Effector memory CD4-positive, alpha-beta T cell (primary cell): ENCODE measurements around the gene URI1.

Experiments
- DNase-seq, 3 donors: peaks; one replicate each; pipeline ENCODE4 v3.0.0-alpha.2; 2020
- H3K27ac ChIP-seq: 2 replicates; pipeline ENCODE4 v1.7.0; 2013; ENCODE audit warnings: mild to moderate bottlenecking, low read length, moderate library complexity; ENCODE audit not compliant: insufficient read depth, poor library complexity, severe bottlenecking
- H3K27me3 ChIP-seq: replicated peaks from 2 replicates; pipeline ENCODE4 v1.7.0; 2013; ENCODE audit warnings: mild to moderate bottlenecking, low read length; ENCODE audit not compliant: insufficient read depth, control insufficient read depth, poor library complexity, severe bottlenecking
- H3K36me3 ChIP-seq: 2 replicates; pipeline ENCODE4 v1.7.0; 2013; ENCODE audit warnings: mild to moderate bottlenecking, low read length, moderate library complexity; ENCODE audit not compliant: control insufficient read depth, insufficient read depth
- H3K4me1 ChIP-seq: 2 replicates; pipeline ENCODE4 v1.7.0; 2013; ENCODE audit warnings: low read length, mild to moderate bottlenecking; ENCODE audit not compliant: control insufficient read depth, insufficient read depth, poor library complexity, severe bottlenecking
- H3K4me3 ChIP-seq: 2 replicates; pipeline ENCODE4 v1.7.0; 2013; ENCODE audit warnings: low read length, low read depth, mild to moderate bottlenecking; ENCODE audit not compliant: insufficient read depth, poor library complexity, severe bottlenecking
- H3K9me3 ChIP-seq: 2 replicates; pipeline ENCODE4 v1.7.0; 2013; ENCODE audit warnings: mild to moderate bottlenecking, low read length, moderate library complexity; ENCODE audit not compliant: control insufficient read depth

Gene URI1

DNA sequence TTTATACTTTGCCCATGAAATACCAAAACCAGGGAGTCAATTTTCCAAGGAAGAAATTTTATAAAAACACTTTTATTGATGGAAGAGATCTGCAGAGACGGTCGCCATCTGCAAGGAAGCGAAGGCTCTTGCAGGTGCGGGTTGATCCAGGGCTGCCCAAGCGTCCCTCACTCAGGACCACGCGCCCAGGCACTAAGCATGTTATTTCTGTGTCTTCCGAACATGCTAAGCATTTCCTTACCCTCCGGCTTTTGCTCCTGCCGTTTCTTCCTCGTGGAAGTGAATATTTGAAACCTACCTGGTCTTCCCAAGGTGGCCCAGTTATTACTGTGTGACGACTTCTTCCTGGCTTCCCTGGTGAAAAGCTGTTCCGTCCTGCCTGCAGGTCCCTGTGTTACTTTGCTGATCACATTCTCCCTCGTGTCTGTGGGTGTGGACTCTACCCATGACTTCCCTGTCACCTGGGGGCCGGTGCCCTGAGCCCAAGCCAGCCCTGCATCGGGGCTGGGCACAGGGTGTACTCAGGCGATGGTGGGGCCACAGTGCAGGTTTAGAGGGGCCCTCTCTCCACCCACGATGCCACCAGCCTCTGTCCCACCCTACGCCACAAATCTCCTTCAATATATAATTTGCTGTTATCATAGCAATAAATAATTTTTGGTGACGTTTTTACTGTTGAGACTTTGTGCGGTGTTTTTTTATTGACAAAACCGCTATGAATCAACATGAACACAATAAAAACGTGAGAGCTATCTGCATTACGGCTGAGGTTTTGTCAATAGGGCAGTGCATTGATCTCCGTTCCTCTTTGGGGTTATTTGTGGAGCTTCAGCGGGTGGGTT is 119.4 kb downstream of the URI1 start:
- Histone ChIP-seq H3K27ac (no peak overlapping the region), H3K36me3 (no peaks in the 10 kb centered on the region), H3K27me3 (peaks cover 3% of the 10 kb centered on the region), H3K4me3 (no peak overlapping the region), H3K9me3 (no peaks in the 10 kb centered on the region), H3K4me1 (no peaks in the 10 kb centered on the region)
- no peak for DNase-seq

- Histone ChIP-seq H3K27ac (no peak overlapping the region), H3K4me3 (no peak overlapping the region), H3K9me3 (no peaks in the 10 kb centered on the region), H3K36me3 (no peaks in the 10 kb centered on the region), H3K27me3 (peaks cover 3% of the 10 kb centered on the region), H3K4me1 (no peaks in the 10 kb centered on the region)
- no peak for DNase-seq
Measured at GRCh38 chr19:30062065-30062906, 120.2 kb downstream of the URI1 start.

DNA sequence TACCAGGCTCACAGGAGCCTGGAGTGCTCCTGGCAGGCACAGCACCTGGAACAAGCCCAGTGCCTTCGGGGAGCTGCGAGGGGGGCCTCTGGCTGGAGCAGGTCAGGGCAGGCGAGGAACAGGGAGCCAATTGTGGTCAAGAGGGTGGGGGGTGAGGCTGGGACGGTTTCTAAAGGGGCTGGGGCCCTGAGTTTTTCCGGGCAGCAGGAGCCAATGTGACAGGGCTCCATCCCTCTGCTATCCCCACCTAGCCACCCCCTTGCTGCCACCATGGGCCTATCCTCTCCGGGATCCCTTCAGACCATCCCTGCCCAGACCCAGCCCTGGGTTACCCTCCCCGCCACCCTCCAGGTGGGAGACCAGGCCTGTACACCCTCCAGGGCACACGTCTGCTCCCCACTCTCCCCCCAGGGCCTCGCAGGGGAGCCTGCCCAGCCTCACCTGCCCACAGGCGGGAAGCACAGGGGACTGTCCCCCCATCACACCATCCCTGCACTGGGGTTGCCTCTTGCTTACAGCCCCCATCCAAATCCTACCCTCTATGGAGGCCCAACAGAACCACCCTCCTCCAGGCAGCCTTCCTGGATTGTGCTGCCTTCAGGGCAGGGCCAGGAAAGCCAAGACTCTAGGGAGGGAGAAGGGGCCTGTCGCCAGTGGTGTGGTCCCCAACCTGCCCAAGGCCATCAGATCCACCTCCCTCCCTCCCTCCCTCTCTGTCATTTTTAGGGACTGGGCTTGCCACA is 121.0 kb downstream of the URI1 start:
- Histone ChIP-seq H3K9me3 (no peaks in the 10 kb centered on the region), H3K36me3 (no peaks in the 10 kb centered on the region), H3K4me3 (no peak overlapping the region), H3K4me1 (no peaks in the 10 kb centered on the region), H3K27ac (no peak overlapping the region), H3K27me3 (peaks cover 3% of the 10 kb centered on the region)
- DNase-seq = no peak

- no peaks in the 10 kb centered on the region for H3K9me3 ChIP-seq
- peaks cover 3% of the 10 kb centered on the region for H3K27me3 ChIP-seq
- DNase-seq = no peak
- no peaks in the 10 kb centered on the region for H3K36me3 ChIP-seq
- H3K4me3 ChIP-seq = no peak overlapping the region
- H3K27ac ChIP-seq = no peak overlapping the region
- no peaks in the 10 kb centered on the region for H3K4me1 ChIP-seq
Measured at GRCh38 chr19:30063650-30064347, 121.8 kb downstream of the URI1 start.

GRCh38 chr19:30064348-30064699 is 122.3 kb downstream of the URI1 start:
- Histone ChIP-seq H3K27me3 (peaks cover 3% of the 10 kb centered on the region), H3K4me1 (no peaks in the 10 kb centered on the region), H3K27ac (no peak overlapping the region), H3K4me3 (no peak overlapping the region), H3K9me3 (no peaks in the 10 kb centered on the region), H3K36me3 (no peaks in the 10 kb centered on the region)
- DNase-seq = no peak

DNA sequence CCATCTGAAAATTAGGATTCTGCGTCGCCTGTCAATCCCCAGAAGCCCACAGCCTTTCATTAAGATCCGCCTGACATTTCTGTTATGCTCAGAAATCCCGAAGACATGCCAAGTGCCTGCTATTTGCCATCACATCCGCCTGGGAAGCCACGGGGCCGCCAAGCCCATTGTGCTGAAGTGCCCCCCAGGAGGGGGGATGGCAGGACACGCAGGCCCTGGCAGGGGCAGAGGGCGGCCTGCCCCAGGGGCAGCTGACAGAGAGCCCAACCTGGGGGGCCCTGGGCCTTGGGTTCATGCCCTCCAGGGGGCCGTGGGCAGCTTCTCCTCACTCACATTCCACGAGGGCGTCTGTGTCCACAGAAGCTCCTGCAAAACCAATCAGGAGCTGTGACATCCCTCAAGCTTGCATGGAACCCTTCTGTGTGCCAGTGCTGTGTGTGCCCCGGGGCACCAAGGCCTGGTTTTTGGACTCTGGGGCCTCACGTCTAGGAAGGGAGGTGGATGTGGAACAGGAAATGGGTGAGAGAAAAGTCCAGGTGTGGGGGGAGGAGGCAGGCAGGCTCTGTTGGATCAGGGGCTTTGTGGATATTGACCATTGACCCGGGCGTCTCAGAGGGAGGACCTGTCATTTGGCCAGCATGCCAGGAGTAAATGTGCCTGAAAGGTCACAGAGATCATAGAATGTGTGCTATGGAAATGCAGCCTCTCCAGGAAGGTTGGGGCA is 122.9 kb downstream of the URI1 start:
- Histone ChIP-seq H3K27me3 (peaks cover 3% of the 10 kb centered on the region), H3K4me1 (no peaks in the 10 kb centered on the region), H3K36me3 (no peaks in the 10 kb centered on the region), H3K27ac (no peak overlapping the region), H3K4me3 (no peak overlapping the region), H3K9me3 (no peaks in the 10 kb centered on the region)
- no peak for DNase-seq

DNA sequence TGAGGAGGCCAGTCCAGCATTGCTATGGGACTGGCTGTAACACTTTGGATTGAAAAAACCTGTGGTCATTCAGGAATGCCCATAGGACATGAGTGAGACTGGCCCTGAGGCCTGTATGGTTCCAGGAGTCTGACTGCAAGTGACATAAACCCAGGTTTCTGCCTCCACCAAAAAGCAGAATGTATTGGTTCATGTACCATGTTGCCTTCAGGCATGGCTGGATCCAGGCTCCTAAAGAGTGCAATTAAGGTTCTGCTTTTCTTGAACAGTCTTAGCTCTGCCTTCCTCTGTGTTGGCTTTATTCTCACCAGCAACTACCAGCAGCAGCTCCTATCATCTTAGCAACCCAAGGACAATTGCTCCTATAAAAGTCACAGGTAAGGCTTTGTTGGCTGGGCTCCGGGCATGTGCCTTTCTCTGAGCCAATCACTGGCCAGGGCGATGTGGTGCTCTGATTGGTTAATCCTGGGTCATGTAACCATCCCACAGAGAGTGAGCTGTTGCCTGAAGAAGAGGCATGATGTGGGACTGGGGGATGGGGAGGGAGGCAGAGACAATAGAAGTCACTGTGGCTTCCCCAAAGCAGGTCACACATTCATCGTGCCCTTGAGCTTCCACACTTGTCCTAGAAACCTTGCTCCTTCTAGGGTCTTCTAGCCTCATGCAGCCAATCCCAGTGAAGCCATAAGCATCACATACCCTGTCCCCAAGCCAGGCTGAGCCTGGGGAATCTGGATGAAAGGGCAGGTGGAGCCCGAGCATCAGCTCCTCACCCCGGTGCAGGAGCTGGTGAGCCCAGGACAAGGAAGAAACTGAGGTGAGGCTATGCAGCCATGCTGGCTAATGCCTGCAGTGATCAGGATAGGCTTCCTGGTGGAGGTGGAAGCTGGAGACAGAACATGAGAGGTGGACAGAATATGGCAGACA is 123.9 kb downstream of the URI1 start:
- Histone ChIP-seq H3K27me3 (peaks cover 3% of the 10 kb centered on the region), H3K4me3 (no peak overlapping the region), H3K27ac (no peak overlapping the region), H3K36me3 (no peaks in the 10 kb centered on the region), H3K4me1 (no peaks in the 10 kb centered on the region), H3K9me3 (no peaks in the 10 kb centered on the region)
- DNase-seq = no peak
